ENCODE measurements around the gene PRCC.

The PRCC gene

DNA sequence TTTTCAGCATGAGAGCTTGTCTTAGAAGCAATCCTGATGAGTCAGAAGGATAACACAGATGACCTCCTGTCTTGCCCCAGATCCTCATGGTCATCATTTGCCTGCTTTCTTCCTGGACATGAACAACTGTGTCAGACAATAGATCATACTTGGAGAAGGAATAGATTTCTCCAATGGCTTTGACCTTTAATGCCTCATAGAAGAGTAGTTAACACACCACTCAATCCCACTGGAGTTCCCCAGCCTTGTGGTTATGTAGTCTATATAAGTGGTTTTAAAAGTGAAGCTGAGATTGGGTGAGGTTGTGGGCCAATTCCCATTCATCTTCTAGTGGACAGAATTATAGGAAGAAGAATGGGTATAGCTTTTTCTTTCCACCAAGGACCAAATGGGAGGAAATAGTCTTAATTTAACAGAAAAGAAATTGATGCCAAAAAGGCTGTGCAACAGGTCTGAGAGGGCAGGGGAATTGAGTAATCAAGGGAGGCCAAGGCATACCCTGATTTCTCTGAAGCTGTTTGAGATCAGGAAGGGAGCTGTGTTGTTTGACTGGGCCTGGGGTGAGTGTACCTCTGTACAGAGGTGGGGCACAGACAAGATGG is 14.4 kb downstream of the PRCC start:
- Histone ChIP-seq H3K36me3 (ENCODE audit: insufficient read depth, low read length) (peaks cover 16% of the 10 kb centered on the region), H3K4me1 (ENCODE audit: control insufficient read depth, insufficient read depth, low read length, unreplicated experiment) (peaks cover 20% of the 10 kb centered on the region), H3K27ac (ENCODE audit: low read depth, low read length) (peak overlapping the region; percentile 69), H3K27me3 (ENCODE audit: insufficient read depth, low read length) (no peaks in the 10 kb centered on the region), H2AFZ (ENCODE audit: low read length, unreplicated experiment) (no peak overlapping the region), H3K4me3 (ENCODE audit: low read depth, low read length) (no peak overlapping the region), H3K79me2 (ENCODE audit: control insufficient read depth, insufficient read depth, low read length, unreplicated experiment) (peaks cover 67% of the 10 kb centered on the region)

DNA sequence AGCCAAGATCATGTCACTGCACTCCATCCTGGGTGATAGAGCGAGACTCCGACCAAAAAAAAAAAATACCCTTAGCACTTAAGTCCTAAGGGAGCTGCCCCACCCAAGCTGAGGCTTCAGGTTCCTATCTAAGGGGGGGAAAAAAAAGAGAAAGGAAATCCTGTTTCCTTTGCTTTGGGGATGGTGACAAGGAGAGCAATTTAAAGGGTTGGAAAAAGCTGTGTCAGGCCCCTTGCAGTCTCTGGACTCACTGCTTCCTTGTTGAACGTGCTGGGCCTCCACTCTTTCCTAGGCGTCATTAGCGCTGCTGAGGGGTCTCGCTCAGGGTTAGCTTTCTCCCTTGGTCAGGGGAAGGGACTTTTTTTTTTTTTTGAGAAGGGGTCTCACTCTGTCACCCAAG is 18.1 kb downstream of the PRCC start:
- Histone ChIP-seq H3K4me1 (ENCODE audit: control insufficient read depth, insufficient read depth, low read length, unreplicated experiment) (peaks cover 19% of the 10 kb centered on the region), H2AFZ (ENCODE audit: low read length, unreplicated experiment) (no peak overlapping the region), H3K79me2 (ENCODE audit: control insufficient read depth, insufficient read depth, low read length, unreplicated experiment) (peaks cover 49% of the 10 kb centered on the region), H3K36me3 (ENCODE audit: insufficient read depth, low read length) (peaks cover 20% of the 10 kb centered on the region), H3K27me3 (ENCODE audit: insufficient read depth, low read length) (no peaks in the 10 kb centered on the region), H3K4me3 (ENCODE audit: low read depth, low read length) (no peak overlapping the region), H3K27ac (ENCODE audit: low read depth, low read length) (no peak overlapping the region)

DNA sequence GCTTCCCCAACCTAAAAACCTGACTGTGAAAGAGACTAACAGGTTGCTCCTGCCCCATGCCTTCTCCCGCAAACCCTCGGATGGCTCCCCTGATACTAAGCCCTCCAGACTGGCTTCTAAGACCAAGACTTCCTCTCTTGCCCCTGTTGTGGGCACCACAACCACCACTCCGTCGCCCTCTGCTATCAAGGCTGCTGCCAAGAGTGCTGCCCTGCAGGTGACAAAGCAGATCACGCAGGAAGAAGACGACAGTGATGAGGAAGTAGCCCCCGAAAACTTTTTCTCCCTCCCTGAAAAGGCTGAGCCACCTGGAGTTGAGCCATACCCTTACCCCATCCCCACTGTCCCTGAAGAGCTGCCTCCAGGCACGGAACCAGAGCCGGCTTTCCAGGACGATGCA is 19.3 kb downstream of the PRCC start:
- peaks cover 40% of the 10 kb centered on the region for H3K79me2 ChIP-seq (ENCODE audit: control insufficient read depth, insufficient read depth, low read length, unreplicated experiment)
- no peaks in the 10 kb centered on the region for H3K27me3 ChIP-seq (ENCODE audit: insufficient read depth, low read length)
- no peak overlapping the region for H3K4me3 ChIP-seq (ENCODE audit: low read depth, low read length)
- H2AFZ ChIP-seq (ENCODE audit: low read length, unreplicated experiment), result no peak overlapping the region
- H3K27ac ChIP-seq (ENCODE audit: low read depth, low read length), result no peak overlapping the region
- H3K4me1 ChIP-seq (ENCODE audit: control insufficient read depth, insufficient read depth, low read length, unreplicated experiment), result peaks cover 9% of the 10 kb centered on the region
- H3K36me3 ChIP-seq (ENCODE audit: insufficient read depth, low read length), result peaks cover 20% of the 10 kb centered on the region

DNA sequence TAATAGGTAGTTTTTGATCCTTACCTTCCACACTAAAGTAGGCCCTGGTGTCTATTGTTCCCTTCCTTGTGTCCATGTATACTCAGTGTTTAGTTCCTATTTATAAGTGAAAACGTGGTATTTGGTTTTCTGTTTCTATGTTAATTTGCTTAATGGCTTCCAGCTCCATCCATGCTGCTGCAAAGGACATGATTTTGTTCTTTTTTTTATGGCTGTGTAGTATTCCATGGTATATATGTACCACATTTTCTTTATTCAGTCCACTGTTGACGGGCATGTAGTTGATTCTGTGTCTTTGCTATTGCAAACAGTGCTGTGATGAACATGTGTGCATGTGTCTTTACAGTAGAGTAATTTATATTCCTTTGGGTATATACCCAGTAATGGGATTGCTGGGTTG is 20.8 kb downstream of the PRCC start:
- Histone ChIP-seq H2AFZ (ENCODE audit: low read length, unreplicated experiment) (no peak overlapping the region), H3K79me2 (ENCODE audit: control insufficient read depth, insufficient read depth, low read length, unreplicated experiment) (peaks cover 30% of the 10 kb centered on the region), H3K4me1 (ENCODE audit: control insufficient read depth, insufficient read depth, low read length, unreplicated experiment) (no peaks in the 10 kb centered on the region), H3K27me3 (ENCODE audit: insufficient read depth, low read length) (no peaks in the 10 kb centered on the region), H3K36me3 (ENCODE audit: insufficient read depth, low read length) (peaks cover 13% of the 10 kb centered on the region), H3K27ac (ENCODE audit: low read depth, low read length) (no peak overlapping the region), H3K4me3 (ENCODE audit: low read depth, low read length) (no peak overlapping the region)

DNA sequence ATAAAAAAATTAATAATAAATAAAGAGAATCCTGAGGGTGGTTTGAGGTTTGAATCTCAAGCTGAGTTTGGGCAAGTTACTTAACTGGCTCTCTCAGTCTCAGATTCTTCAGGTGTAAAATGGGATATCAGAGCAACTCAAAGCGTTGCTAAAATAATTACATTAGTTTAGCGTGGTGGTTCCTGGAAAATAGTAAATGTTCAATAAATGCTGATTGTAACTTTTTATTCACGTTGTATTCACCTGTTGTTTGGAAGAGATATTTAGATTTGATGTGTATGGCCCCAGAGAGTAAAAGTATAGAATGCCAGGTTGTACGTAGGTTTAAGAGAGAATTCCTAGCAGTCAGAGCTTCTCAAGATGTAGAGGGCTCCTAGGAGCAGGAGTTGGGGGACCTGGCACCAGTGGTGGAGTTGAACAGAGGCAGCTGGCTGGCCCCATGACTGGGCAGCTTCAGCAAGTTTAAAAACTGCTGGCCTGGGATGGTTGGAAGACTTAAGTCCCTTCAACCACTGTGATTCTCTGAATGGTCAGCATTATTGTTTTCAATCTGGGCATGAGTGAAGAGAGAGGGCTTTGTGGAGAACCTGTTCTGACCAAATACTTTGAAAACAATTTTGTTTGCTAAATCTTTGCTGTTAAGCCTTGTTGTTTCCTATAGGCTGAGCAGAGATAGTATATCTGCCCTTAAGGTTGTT is 22.4 kb downstream of the PRCC start:
- Histone ChIP-seq H3K36me3 (ENCODE audit: insufficient read depth, low read length) (peaks cover 5% of the 10 kb centered on the region), H3K4me3 (ENCODE audit: low read depth, low read length) (no peak overlapping the region), H3K79me2 (ENCODE audit: control insufficient read depth, insufficient read depth, low read length, unreplicated experiment) (peaks cover 19% of the 10 kb centered on the region), H2AFZ (ENCODE audit: low read length, unreplicated experiment) (no peak overlapping the region), H3K4me1 (ENCODE audit: control insufficient read depth, insufficient read depth, low read length, unreplicated experiment) (peaks cover 4% of the 10 kb centered on the region), H3K27ac (ENCODE audit: low read depth, low read length) (no peak overlapping the region), H3K27me3 (ENCODE audit: insufficient read depth, low read length) (no peaks in the 10 kb centered on the region)

DNA sequence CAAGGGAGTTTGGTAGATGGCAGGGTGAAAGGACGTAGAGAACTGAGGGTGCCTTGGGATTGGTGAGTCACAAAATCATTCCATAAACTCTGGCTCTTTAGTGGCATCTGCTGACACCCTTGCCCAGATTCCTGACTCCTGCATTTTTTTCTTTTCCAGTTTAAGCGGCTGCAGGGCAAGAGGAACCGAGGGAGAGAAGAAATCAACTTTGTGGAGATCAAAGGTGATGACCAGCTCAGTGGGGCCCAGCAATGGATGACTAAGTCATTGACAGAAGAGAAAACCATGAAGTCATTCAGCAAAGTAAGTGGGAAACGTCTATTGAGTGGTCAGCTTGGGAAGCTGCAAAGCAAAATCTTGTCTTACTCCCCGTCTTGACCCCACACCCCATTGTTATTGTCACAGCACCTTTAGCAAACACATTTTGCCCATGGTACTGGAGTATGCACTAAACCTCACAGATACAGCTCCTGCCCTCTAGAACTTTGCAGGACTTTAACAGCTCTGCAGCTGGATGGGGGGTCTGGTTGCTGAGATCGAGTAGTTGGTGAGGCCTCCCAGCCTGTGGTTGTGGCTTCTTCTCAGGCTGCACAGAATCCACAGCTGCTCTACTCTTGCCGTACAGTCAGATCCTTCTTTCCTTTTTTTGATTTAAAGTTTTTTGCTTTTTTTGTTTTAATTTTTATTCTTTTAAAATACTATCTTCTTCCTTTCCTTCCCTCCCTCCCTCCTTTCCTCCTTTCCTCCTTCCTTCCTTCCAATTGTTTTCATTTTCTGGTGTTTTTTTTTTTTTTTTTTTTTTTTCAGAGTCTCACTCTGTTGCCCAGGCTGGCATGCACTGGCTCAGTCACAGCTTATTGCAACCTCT is 27.4 kb downstream of the PRCC start:
- peaks cover 7% of the 10 kb centered on the region; the same call in 1 of the 2 replicates for H3K36me3 ChIP-seq (ENCODE audit: insufficient read depth, low read length)

DNA sequence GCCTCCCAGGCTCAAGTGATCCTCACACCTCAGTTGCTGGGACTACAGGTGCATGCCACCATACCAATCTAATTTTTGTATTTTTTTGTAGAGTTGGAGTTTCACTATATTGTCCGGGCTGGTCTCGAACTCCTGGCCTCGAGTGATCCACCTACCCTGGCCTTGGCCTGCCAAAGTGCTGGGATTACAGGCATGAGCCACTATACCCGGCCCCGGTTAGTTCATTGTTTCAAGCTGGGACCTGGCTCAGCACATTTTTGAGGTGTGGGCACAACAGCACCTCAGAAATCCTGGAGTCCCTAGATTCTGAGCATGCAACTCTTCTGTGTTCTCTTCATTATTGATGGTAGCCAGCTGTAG is 28.0 kb downstream of the PRCC start:
- peaks cover 16% of the 10 kb centered on the region for H3K4me1 ChIP-seq (ENCODE audit: control insufficient read depth, insufficient read depth, low read length, unreplicated experiment)
- no peak overlapping the region for H3K27ac ChIP-seq (ENCODE audit: low read depth, low read length)
- H3K27me3 ChIP-seq (ENCODE audit: insufficient read depth, low read length), result no peaks in the 10 kb centered on the region
- peaks cover 10% of the 10 kb centered on the region; the same call in 1 of the 2 replicates for H3K36me3 ChIP-seq (ENCODE audit: insufficient read depth, low read length)
- H2AFZ ChIP-seq (ENCODE audit: low read length, unreplicated experiment), result no peak overlapping the region
- no peak overlapping the region for H3K4me3 ChIP-seq (ENCODE audit: low read depth, low read length)
- no peaks in the 10 kb centered on the region for H3K79me2 ChIP-seq (ENCODE audit: control insufficient read depth, insufficient read depth, low read length, unreplicated experiment)

More for the DNA sequence above, 27.4 kb downstream of the PRCC start:
- Histone ChIP-seq H3K27me3 (ENCODE audit: insufficient read depth, low read length) (no peaks in the 10 kb centered on the region), H3K4me3 (ENCODE audit: low read depth, low read length) (no peak overlapping the region), H3K79me2 (ENCODE audit: control insufficient read depth, insufficient read depth, low read length, unreplicated experiment) (no peaks in the 10 kb centered on the region), H2AFZ (ENCODE audit: low read length, unreplicated experiment) (no peak overlapping the region), H3K4me1 (ENCODE audit: control insufficient read depth, insufficient read depth, low read length, unreplicated experiment) (peaks cover 16% of the 10 kb centered on the region), H3K27ac (ENCODE audit: low read depth, low read length) (no peak overlapping the region)

DNA sequence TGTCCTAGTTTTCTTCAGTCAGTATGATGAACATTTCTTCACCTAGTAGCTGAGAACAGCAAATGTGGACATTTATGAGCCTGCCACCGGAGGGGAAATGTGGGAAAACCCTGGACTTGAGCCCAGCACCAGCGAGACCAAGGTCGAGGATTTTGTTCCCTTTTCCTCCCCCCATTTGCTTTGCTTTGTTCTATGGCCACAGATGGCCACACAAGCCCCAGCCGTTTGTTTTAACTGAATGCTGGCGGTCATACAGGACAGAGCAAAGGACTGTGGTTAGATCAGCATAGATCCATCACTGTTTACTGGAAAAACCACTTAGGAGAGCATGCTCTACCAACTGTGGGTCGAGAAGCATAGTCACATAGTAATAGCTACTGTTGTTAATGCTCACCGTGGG is 28.5 kb downstream of the PRCC start:
- Histone ChIP-seq H3K36me3 (ENCODE audit: insufficient read depth, low read length) (peaks cover 10% of the 10 kb centered on the region; the same call in 1 of the 2 replicates), H3K27me3 (ENCODE audit: insufficient read depth, low read length) (no peaks in the 10 kb centered on the region), H3K27ac (ENCODE audit: low read depth, low read length) (no peak overlapping the region), H3K4me1 (ENCODE audit: control insufficient read depth, insufficient read depth, low read length, unreplicated experiment) (peaks cover 19% of the 10 kb centered on the region), H3K4me3 (ENCODE audit: low read depth, low read length) (no peak overlapping the region), H3K79me2 (ENCODE audit: control insufficient read depth, insufficient read depth, low read length, unreplicated experiment) (no peaks in the 10 kb centered on the region), H2AFZ (ENCODE audit: low read length, unreplicated experiment) (no peak overlapping the region)

DNA sequence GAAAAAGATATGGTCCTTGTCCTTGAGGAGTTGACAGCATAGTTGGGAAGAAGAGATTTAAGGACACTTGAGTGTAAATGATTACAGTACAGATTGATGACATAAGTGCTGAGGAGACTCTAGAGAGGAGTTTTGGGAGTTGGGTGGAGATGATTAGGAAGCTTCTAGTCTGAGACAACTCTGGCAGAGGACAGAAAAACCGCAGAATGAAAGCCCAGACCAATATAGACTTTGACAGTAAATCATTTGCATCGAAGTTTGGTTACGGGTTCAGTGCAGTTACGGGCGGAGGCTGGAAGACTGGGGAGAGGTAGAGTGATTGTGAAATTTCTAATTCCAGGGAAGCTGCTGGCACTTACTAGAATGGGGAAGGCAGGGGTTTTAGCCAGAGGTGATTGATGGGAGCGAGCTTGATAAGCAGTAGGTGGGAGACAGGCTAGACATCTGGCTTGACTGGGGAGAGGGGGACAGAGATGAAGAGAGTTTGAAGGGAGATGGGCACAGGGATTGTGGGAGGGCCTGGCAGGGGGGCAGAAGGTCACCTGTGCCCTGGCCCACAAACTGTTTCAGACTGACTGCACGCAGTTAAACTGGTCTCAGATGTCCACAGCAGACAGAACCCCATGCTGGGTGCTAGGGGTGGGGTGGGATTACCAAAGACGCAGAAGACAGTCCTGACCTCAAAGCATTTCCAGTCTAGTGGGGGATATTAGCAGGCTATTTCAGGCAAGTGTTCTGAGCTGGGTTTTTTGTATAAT is 29.2 kb downstream of the PRCC start:
- Histone ChIP-seq H3K36me3 (ENCODE audit: insufficient read depth, low read length) (peaks cover 10% of the 10 kb centered on the region; the same call in 1 of the 2 replicates), H2AFZ (ENCODE audit: low read length, unreplicated experiment) (no peak overlapping the region), H3K4me3 (ENCODE audit: low read depth, low read length) (no peak overlapping the region), H3K79me2 (ENCODE audit: control insufficient read depth, insufficient read depth, low read length, unreplicated experiment) (no peaks in the 10 kb centered on the region), H3K4me1 (ENCODE audit: control insufficient read depth, insufficient read depth, low read length, unreplicated experiment) (peaks cover 26% of the 10 kb centered on the region), H3K27me3 (ENCODE audit: insufficient read depth, low read length) (no peaks in the 10 kb centered on the region), H3K27ac (ENCODE audit: low read depth, low read length) (no peak overlapping the region)

DNA sequence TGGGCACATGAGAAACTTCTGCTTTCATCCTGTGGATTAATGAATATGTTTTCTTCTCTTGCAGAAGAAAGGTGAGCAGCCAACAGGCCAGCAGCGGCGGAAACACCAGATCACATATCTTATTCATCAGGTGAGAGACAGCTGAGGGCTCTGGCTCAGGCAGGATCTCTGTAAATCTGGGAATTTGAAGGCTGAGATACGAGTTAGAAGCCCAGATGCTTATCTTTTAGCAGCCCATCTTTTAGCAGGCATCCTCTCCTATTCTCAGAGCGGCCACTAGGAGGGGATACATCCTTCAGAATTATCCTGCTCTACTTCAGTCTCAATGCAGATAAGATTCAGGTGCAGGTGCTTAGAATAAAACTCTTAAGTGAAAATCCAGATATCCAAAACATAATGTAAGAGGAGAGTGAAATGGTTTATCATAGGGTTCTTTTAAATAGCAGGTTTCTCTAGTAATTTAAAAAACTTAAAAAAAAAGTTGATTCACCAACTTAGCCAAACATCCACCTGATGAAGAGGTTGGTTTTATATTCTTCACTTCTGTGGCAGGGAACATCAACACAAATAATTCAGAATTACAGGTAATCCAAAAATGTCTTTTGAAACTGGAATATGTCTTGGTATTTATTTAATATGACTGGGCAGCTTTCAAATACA is 30.0 kb downstream of the PRCC start:
- Histone ChIP-seq H3K36me3 (ENCODE audit: insufficient read depth, low read length) (0 out of 2 replicates have a peak, but pooled peaks cover 10% of the 10 kb centered on the region), H3K4me1 (ENCODE audit: control insufficient read depth, insufficient read depth, low read length, unreplicated experiment) (peaks cover 34% of the 10 kb centered on the region), H3K4me3 (ENCODE audit: low read depth, low read length) (no peak overlapping the region), H3K27me3 (ENCODE audit: insufficient read depth, low read length) (no peaks in the 10 kb centered on the region), H3K27ac (ENCODE audit: low read depth, low read length) (no peak overlapping the region), H3K79me2 (ENCODE audit: control insufficient read depth, insufficient read depth, low read length, unreplicated experiment) (no peaks in the 10 kb centered on the region), H2AFZ (ENCODE audit: low read length, unreplicated experiment) (no peak overlapping the region)

Data from ACC112 (cell line).